Trophoblast cell (in vitro differentiated cells and primary cell): ENCODE results near the gene DNAAF8.

Source experiments
- DNase-seq, 2 donors: peaks; one replicate each; pipeline ENCODE4 v3.0.0-alpha.2; 2016
- H2AFZ ChIP-seq: 2 replicates; pipeline ENCODE4 v1.6.1; 2013; ENCODE audit warnings: low read length, moderate library complexity, mild to moderate bottlenecking; ENCODE audit not compliant: insufficient read depth, poor library complexity
- H2AK5ac ChIP-seq: 2 replicates; pipeline ENCODE4 v1.6.1; 2013; ENCODE audit warnings: mild to moderate bottlenecking, low read length
- H2BK120ac ChIP-seq: 2 replicates; pipeline ENCODE4 v1.6.1; 2013; ENCODE audit warnings: low read length, mild to moderate bottlenecking, moderate library complexity; ENCODE audit not compliant: insufficient read depth, poor library complexity
- H2BK12ac ChIP-seq: 2 replicates; pipeline ENCODE4 v1.6.1; 2013; ENCODE audit warnings: mild to moderate bottlenecking, low read length, moderate library complexity
- H2BK5ac ChIP-seq: 2 replicates; pipeline ENCODE4 v1.6.1; 2013; ENCODE audit warnings: low read length, low read depth, moderate library complexity, mild to moderate bottlenecking; ENCODE audit not compliant: poor library complexity
- H3K14ac ChIP-seq: 2 replicates; pipeline ENCODE4 v1.6.1; 2013; ENCODE audit warnings: mild to moderate bottlenecking, low read length
- H3K18ac ChIP-seq: 2 replicates; pipeline ENCODE4 v1.6.1; 2013; ENCODE audit warnings: mild to moderate bottlenecking, low read length
- H3K23ac ChIP-seq: 2 replicates; pipeline ENCODE4 v1.6.1; 2013; ENCODE audit warnings: low read length
- H3K27ac ChIP-seq: 2 replicates; pipeline ENCODE4 v1.5.1; 2013; ENCODE audit warnings: low read depth, mild to moderate bottlenecking, inconsistent platforms, low read length, moderate library complexity
- H3K27me3 ChIP-seq: 2 replicates; pipeline ENCODE4 v1.6.1; 2013; ENCODE audit warnings: inconsistent platforms, mild to moderate bottlenecking, low read length, moderate library complexity; ENCODE audit not compliant: insufficient read depth
- H3K36me3 ChIP-seq, 2 experiments: 1 replicate in 1 of 2; 2 replicates in 1 of 2; pipeline ENCODE4 v1.6.1; 2013; ENCODE audit warnings: low read length in 2 of 2, mild to moderate bottlenecking in 2 of 2, moderate library complexity in 1 of 2; ENCODE audit not compliant: insufficient read depth in 2 of 2, control insufficient read depth in 1 of 2
- H3K4ac ChIP-seq: 2 replicates; pipeline ENCODE4 v1.6.1; 2013; ENCODE audit warnings: low read depth, mild to moderate bottlenecking, low read length, moderate library complexity
- H3K4me1 ChIP-seq, 2 experiments: 1 replicate in 1 of 2; 2 replicates in 1 of 2; pipeline ENCODE4 v1.6.1; 2013; ENCODE audit warnings: low read length in 2 of 2, mild to moderate bottlenecking in 2 of 2, moderate library complexity in 1 of 2; ENCODE audit not compliant: insufficient read depth in 2 of 2, control insufficient read depth in 1 of 2
- H3K4me2 ChIP-seq: 2 replicates; pipeline ENCODE4 v1.6.1; 2013; ENCODE audit warnings: inconsistent platforms, mild to moderate bottlenecking, low read length, moderate library complexity
- H3K4me3 ChIP-seq: 2 replicates; pipeline ENCODE4 v1.5.1; 2013; ENCODE audit warnings: mild to moderate bottlenecking, low read depth, low read length, inconsistent platforms
- H3K79me1 ChIP-seq: one replicate; pipeline ENCODE4 v1.6.1; 2013; ENCODE audit warnings: low read length
- H3K79me2 ChIP-seq: 2 replicates; pipeline ENCODE4 v1.6.1; 2013; ENCODE audit warnings: low read length, mild to moderate bottlenecking; ENCODE audit not compliant: control insufficient read depth, insufficient read depth, poor library complexity
- H3K9ac ChIP-seq: 2 replicates; pipeline ENCODE4 v1.6.1; 2013; ENCODE audit warnings: mild to moderate bottlenecking, low read length
- H3K9me3 ChIP-seq: 2 replicates; pipeline ENCODE4 v1.6.1; 2013; ENCODE audit warnings: low read depth, mild to moderate bottlenecking, control low read depth, inconsistent platforms, low read length; ENCODE audit not compliant: insufficient read depth
- H4K12ac ChIP-seq: 2 replicates; pipeline ENCODE4 v1.6.1; 2013; ENCODE audit warnings: low read depth, mild to moderate bottlenecking, low read length, moderate library complexity
- H4K8ac ChIP-seq: 2 replicates; pipeline ENCODE4 v1.6.1; 2013; ENCODE audit warnings: low read depth, mild to moderate bottlenecking, low read length, moderate library complexity
- H4K91ac ChIP-seq: one replicate; pipeline ENCODE4 v1.6.1; 2013; ENCODE audit warnings: low read depth, mild to moderate bottlenecking, low read length, moderate library complexity
- WGBS: extraction: QIAGEN DNeasy Blood & Tissue Kit; methylation state at CpG from one replicate; pipeline ENCODE4 v1.1.7; 2013; ENCODE audit warnings: missing lambda C conversion rate; ENCODE audit not compliant: insufficient read length, insufficient coverage; ENCODE audit errors: extremely low coverage; 5-methylcytosine and 5-hydroxymethylcytosine counted together

DNAAF8 gene

GRCh38 chr16:4790871-4791270 is 56.5 kb downstream of the DNAAF8 start:
- no peak overlapping the region for H4K12ac ChIP-seq
- no peak overlapping the region for H2BK120ac ChIP-seq
- no peak overlapping the region for H2BK5ac ChIP-seq
- H3K36me3 ChIP-seq: peaks cover 0 to under 1% of the 10 kb centered on the region in 2 experiments
- H3K14ac ChIP-seq: no peak overlapping the region
- WGBS: no CpG with 5 or more reads among the region's 10 CpGs
- DNase-seq: no peak
- H3K23ac ChIP-seq: no peak overlapping the region
- H2BK12ac ChIP-seq: no peak overlapping the region
- no peaks in the 10 kb centered on the region for H3K27me3 ChIP-seq
- H3K4ac ChIP-seq: no peak overlapping the region
- H3K4me1 ChIP-seq: no peaks in the 10 kb centered on the region
- no peak overlapping the region for H3K27ac ChIP-seq
- peak overlapping the region; percentile 28 for H3K9ac ChIP-seq
- H2AFZ ChIP-seq: no peak overlapping the region
- no peak overlapping the region for H3K4me3 ChIP-seq
- H3K4me2 ChIP-seq: no peak overlapping the region
- no peak overlapping the region for H4K8ac ChIP-seq
- H2AK5ac ChIP-seq: no peak overlapping the region
- no peak overlapping the region for H3K18ac ChIP-seq
- no peaks in the 10 kb centered on the region for H3K79me1 ChIP-seq
- H3K79me2 ChIP-seq: no peaks in the 10 kb centered on the region
- no peak overlapping the region for H4K91ac ChIP-seq
- H3K9me3 ChIP-seq: no peaks in the 10 kb centered on the region

GRCh38 chr16:4792951-4793513 is 58.7 kb downstream of the DNAAF8 start:
- Histone ChIP-seq H3K79me1 (no peaks in the 10 kb centered on the region), H3K4me2 (no peak overlapping the region), H4K91ac (no peak overlapping the region), H2AK5ac (no peak overlapping the region), H3K18ac (no peak overlapping the region), H3K4me3 (no peak overlapping the region), H2BK12ac (no peak overlapping the region), H3K14ac (no peak overlapping the region), H4K8ac (no peak overlapping the region), H3K79me2 (no peaks in the 10 kb centered on the region), H3K4ac (no peak overlapping the region), H2BK5ac (no peak overlapping the region), H3K23ac (no peak overlapping the region), H3K4me1 (no peaks in the 10 kb centered on the region), H2BK120ac (no peak overlapping the region), H4K12ac (no peak overlapping the region), H3K9me3 (no peaks in the 10 kb centered on the region), H3K9ac (no peak overlapping the region), H3K36me3 (peaks cover 7% of the 10 kb centered on the region in 2 experiments), H3K27me3 (no peaks in the 10 kb centered on the region), H2AFZ (no peak overlapping the region), H3K27ac (no peak overlapping the region)
- DNase-seq: no peak
- no CpG with 5 or more reads among the region's 13 CpGs for WGBS

- Histone ChIP-seq H3K9me3 (peaks cover 3% of the 10 kb centered on the region), H3K4me1 (no peaks in the 10 kb centered on the region), H4K8ac (no peak within 1 kb of the TSS), H2AFZ (no peak within 1 kb of the TSS), H4K91ac (no peak within 1 kb of the TSS), H3K14ac (no peak within 1 kb of the TSS), H3K79me2 (no peaks in the 10 kb centered on the region), H3K4me3 (no peak within 1 kb of the TSS), H3K23ac (no peak within 1 kb of the TSS), H3K18ac (no peak within 1 kb of the TSS), H2AK5ac (no peak within 1 kb of the TSS), H3K27me3 (no peaks in the 10 kb centered on the region), H3K36me3 (peaks cover 15 to 21% of the 10 kb centered on the region in 2 experiments), H3K9ac (no peak within 1 kb of the TSS), H2BK120ac (no peak within 1 kb of the TSS), H3K4me2 (no peak within 1 kb of the TSS), H3K79me1 (no peaks in the 10 kb centered on the region), H3K27ac (no peak within 1 kb of the TSS), H3K4ac (no peak within 1 kb of the TSS), H4K12ac (no peak within 1 kb of the TSS), H2BK5ac (no peak within 1 kb of the TSS), H2BK12ac (no peak within 1 kb of the TSS)
- DNase-seq: no peak
- no CpG with 5 or more reads among the region's 14 CpGs for WGBS
Observed at GRCh38 chr16:4795181-4795827, 61.0 kb downstream of the DNAAF8 start, which contains the start of gene SMIM22. Gene SMIM22 (plus strand): TSS chr16:4795369. CDS start chr16:4795735, 366 bp downstream.

GRCh38 chr16:4795828-4796572 is 61.7 kb downstream of the DNAAF8 start:
- Histone ChIP-seq H3K18ac (no peak overlapping the region), H3K27ac (no peak overlapping the region), H3K79me2 (no peaks in the 10 kb centered on the region), H2BK12ac (no peak overlapping the region), H3K14ac (no peak overlapping the region), H3K23ac (no peak overlapping the region), H4K8ac (no peak overlapping the region), H4K91ac (no peak overlapping the region), H3K4me1 (no peaks in the 10 kb centered on the region), H3K9ac (no peak overlapping the region), H3K27me3 (no peaks in the 10 kb centered on the region), H3K9me3 (peaks cover 3% of the 10 kb centered on the region), H3K4me2 (no peak overlapping the region), H2AFZ (no peak overlapping the region), H3K36me3 (peaks cover 15 to 21% of the 10 kb centered on the region in 2 experiments), H2BK5ac (no peak overlapping the region), H2BK120ac (no peak overlapping the region), H4K12ac (no peak overlapping the region), H3K4me3 (no peak overlapping the region), H3K79me1 (no peaks in the 10 kb centered on the region), H3K4ac (no peak overlapping the region), H2AK5ac (no peak overlapping the region)
- no peak for DNase-seq
- no CpG with 5 or more reads among the region's 30 CpGs for WGBS
